ENCODE results near the gene PCA3.

The PCA3 gene

GRCh38 chr9:76758476-76758875 is 5.8 kb upstream of the PCA3 start:
- no peak for DNase-seq

GRCh38 chr9:76759732-76760131 is 4.5 kb upstream of the PCA3 start:
- DNase-seq = no peak

- no peak for DNase-seq
Measured at GRCh38 chr9:76761448-76761847, 2.8 kb upstream of the PCA3 start.

GRCh38 chr9:76766126-76766525 is 1.9 kb downstream of the PCA3 start:
- DNase-seq = no peak

GRCh38 chr9:76772686-76773445 is 8.6 kb downstream of the PCA3 start:
- DNase-seq = no peak

- DNase-seq = no peak
Measured at GRCh38 chr9:76784881-76785280, 20.6 kb downstream of the PCA3 start.

- no peak for DNase-seq
Measured at GRCh38 chr9:76785501-76785900, 21.3 kb downstream of the PCA3 start.

- no peak for DNase-seq
Measured at GRCh38 chr9:76787677-76788076, 23.4 kb downstream of the PCA3 start.

- DNase-seq = no peak
Measured at GRCh38 chr9:76789840-76790239, 25.6 kb downstream of the PCA3 start.

- no peak for DNase-seq
Measured at GRCh38 chr9:76793784-76794431, 29.7 kb downstream of the PCA3 start.

GRCh38 chr9:76796296-76796695 is 32.1 kb downstream of the PCA3 start:
- DNase-seq = no peak

GRCh38 chr9:76798527-76798926 is 34.3 kb downstream of the PCA3 start:
- DNase-seq = no peak

GRCh38 chr9:76799473-76799872 is 35.2 kb downstream of the PCA3 start:
- DNase-seq = no peak

GRCh38 chr9:76800901-76801300 is 36.7 kb downstream of the PCA3 start:
- no peak for DNase-seq

GRCh38 chr9:76803083-76803482 is 38.8 kb downstream of the PCA3 start:
- no peak for DNase-seq

- no peak for DNase-seq
Measured at GRCh38 chr9:76803762-76804161, 39.5 kb downstream of the PCA3 start.

- DNase-seq = no peak
Measured at GRCh38 chr9:76808636-76809035, 44.4 kb downstream of the PCA3 start.

- peak; percentile 45 for DNase-seq
Measured at GRCh38 chr9:76810377-76810957, 46.2 kb downstream of the PCA3 start.

- no peak for DNase-seq
Measured at GRCh38 chr9:76812591-76812990, 48.4 kb downstream of the PCA3 start.

- no peak for DNase-seq
Measured at GRCh38 chr9:76817489-76817888, 53.3 kb downstream of the PCA3 start.

GRCh38 chr9:76818271-76818670 is 54.0 kb downstream of the PCA3 start:
- no peak for DNase-seq

GRCh38 chr9:76820431-76820830 is 56.2 kb downstream of the PCA3 start:
- no peak for DNase-seq

GRCh38 chr9:76827296-76828080 is 63.2 kb downstream of the PCA3 start:
- DNase-seq = no peak

- no peak for DNase-seq
Measured at GRCh38 chr9:76828447-76828846, 64.2 kb downstream of the PCA3 start.

Measured in activated CD4-positive, alpha-beta T cell treated with anti-CD3 and anti-CD28 coated beads for 48 hours (primary cell).